ENCODE data around the gene SPTBN5.

SPTBN5 gene

DNA sequence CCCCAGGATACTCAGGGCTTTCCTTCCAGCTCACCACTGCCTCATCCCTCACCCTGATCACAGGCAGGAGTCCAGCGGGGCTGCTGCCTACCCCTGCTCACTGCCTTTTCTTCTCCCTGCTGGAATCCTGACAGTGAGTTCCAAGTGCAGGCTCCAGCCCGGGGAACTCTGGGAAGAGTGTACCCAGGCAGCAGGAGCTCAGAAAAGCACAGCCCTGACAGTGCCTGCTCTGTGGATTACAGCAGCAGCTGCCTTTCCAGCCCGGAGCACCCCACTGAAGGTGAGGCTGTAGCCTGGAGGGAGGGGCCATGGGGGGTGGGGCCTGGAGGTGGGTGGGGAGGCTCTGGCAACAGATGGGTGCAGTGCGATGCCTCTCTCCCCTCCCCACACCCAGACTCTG, 72.0 kb downstream of the SPTBN5 start:
- no peak for DNase-seq

DNA sequence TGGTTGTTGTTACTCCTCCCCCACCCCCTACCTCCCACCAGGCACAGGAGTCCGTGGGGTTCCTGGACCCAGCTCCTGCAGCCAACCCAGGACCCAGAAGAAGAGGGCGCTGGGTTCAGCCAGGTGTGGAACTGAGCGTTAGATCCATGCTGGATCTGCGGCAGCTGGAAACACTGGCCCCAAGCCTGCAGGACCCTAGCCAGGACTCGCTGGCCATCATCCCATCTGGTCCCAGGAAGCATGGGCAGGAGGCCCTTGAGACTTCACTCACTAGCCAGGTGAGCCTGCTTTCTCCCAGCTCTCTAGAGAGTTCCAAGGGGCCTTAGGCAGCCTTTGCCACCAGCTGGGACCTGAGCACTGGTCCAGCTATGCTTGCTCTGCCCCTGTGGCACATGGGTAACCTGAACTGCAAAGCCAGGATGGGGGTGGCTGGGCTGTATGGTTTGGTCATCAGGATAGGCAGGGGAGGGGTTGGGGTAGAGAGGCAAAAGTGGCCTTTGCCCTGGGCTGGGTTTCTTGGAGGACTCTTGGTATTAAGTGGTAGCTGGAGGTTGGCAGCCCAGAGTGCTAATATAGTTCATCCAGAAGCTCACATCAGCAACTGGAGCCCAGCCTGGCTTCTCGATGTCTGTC, 72.9 kb downstream of the SPTBN5 start:
- DNase-seq = no peak

DNA sequence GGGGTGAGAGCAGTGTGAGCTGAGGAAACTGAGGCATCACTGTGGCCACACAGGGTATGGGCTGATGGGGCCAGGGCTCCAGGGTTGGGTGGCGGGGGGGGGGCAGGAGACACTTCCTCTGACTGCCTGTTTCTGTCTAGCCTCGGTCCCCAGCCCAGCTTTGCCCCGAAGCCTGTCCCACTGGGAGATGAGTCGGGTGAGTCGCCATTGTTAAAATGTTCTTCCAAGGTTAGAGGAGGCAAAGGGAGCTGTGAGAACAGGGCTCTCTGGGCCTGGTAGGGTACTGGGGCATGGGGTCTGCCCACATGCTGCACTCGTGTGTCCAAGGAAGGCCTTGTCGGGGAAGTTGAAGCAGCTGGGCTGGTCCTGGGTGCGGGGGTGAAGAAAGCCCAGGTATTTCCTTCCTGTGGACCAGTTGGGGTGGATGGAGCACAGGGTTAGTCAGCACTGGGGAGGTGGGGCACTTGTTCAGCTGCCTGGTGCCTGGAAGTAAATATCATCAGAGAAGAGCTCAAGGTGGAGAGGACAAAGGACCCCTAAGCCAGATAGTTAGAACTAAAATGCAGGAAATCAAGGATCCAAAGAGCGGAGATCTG, 74.3 kb downstream of the SPTBN5 start:
- no peak for DNase-seq

DNA sequence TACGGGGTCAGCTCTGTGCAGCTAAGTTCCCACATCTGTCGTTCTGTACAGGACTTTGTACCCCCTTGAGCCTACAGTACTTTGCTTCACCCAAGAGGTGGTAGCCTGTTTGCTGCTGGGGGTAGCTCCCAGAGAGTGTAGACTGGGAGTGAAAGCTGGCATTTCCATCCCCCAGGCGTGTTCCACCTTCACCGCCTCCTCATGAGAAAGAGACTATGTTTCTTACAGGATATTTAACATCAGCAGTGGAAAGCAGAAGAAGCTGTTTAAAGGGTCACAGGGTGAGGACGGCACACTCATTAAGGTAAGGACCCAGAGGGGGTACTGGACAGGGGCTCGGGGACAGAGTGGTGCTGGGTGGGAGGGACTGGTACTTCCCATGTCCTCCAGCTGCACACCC, 76.1 kb downstream of the SPTBN5 start:
- no peak for DNase-seq

DNA sequence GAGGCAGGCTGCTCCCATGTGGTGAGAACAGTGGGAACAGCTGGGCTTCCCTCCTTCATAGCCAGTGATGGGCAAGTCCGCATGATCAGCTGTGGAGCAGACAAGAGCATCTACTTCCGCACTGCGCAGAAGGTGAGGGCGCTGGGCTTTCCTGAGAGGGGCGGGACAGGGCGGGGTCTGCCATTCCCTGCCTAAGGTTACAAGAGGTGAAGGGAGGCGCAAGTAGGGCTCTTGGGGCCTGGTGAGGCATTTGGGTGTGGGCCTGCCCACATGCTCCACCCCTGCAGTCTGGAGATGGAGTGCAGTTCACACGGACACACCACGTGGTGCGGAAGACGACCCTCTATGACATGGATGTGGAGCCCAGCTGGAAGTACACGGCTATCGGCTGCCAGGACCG, 76.5 kb downstream of the SPTBN5 start:
- DNase-seq = no peak

DNA sequence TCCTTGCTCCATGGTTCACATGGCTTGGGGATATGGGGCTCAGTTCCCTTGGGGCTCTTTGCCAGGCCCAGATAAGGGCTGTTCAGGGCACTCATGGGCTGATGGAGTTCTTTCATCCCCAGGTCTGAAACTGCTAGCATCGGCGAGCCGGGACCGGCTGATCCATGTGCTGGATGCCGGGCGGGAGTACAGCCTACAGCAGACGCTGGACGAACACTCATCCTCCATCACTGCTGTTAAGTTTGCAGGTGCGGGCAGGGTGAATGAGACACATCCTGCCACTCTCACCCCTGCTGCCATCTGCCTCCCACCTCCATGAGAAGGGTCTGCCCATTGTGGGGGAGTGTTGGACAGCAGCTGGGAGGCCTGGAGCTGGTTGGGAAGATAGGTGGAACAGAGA, 77.1 kb downstream of the SPTBN5 start:
- no peak for DNase-seq

DNA sequence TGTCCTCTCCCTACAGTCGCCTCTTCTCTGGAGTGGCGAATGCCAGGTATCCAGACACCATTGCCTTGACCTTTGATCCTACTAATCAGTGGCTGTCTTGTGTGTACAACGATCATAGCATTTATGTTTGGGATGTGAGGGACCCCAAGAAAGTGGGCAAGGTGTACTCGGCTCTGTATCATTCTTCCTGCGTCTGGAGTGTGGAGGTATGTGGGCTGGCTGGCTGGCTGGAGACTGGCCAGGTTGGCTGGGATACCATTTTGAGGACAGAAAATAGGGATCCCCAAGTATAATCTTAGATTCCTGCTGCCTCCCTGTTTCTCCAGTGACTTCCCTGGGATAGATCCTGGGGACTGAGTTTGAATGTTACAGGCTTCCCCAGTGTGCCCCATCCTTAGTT, 79.3 kb downstream of the SPTBN5 start:
- no peak for DNase-seq

DNA sequence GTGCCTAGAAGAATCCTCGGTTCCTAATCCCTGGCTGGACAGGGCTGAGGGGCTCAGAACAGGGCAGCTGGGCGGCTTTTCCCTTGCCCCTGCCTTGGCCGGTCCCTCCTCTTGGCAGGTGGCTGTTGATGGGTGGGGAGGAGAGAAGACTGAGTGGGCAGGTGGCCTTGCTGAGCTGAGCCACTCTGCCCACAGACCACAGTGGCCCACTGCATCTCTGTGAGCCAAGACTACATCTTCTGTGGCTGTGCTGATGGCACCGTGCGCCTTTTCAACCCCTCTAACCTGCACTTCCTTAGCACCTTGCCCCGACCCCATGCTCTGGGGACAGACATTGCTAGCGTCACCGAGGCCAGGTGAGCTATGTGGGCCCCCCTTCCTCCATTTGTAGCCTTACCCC, 80.4 kb downstream of the SPTBN5 start:
- DNase-seq = no peak

DNA sequence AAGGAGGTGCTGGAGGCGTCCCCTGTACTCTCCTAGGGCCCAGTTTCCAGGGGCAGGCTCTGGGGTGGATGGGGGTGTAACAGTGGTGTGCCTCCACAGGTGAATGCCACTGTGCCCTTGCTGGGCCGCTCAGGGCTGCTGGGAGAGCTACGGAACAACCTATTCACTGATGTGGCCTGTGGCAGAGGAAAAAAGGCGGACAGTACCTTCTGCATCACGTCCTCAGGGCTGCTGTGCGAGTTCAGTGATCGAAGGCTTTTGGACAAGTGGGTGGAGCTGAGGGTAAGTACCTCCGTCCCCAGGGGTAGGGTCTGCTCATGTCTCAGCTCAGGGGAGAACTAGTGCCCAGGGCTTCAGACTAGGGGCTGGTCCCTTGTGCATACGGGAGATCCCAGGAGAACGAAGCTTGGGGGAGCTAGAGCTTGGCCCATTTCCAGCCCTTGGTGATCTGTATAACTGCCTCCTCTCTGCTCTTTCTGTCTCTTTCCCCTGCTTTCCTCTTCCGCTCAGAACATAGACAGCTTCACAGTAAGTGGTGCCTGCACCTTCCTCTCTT, 81.0 kb downstream of the SPTBN5 start:
- DNase-seq = no peak

DNA sequence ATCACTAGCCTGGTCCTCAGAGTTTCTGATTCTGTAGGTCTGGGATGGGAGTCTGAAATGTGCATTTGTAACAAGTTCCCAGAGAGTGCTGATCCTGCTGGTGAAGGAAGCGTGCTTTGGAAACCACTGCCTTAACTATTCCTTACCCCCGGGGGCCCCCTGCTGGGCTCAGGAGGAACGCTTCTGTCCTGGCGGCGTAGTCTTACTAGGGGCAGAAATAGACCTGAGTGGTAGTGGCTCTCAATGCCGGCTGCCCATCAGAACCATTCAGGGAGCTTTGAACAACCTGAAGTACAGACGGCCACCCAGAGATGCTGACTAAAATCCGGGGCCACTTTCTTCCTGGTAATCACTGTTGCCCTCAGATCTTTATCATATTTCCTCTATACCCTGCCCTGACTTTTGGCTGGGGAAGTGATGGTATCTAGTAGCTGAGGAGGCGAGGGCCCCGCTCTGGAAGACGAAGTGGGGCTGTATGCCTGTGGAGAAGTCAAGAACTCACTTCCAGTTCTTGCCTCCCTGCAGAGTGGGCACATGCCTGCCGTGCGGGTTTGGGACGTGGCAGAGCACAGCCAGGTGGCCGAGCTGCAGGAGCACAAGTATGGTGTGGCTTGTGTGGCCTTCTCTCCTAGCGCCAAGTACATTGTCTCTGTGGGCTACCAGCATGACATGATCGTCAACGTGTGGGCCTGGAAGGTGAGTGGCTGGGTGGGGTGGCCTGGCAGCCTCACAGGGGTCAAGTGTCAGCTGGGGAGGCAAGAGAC, 82.2 kb downstream of the SPTBN5 start:
- peak; percentile 52 for DNase-seq

DNA sequence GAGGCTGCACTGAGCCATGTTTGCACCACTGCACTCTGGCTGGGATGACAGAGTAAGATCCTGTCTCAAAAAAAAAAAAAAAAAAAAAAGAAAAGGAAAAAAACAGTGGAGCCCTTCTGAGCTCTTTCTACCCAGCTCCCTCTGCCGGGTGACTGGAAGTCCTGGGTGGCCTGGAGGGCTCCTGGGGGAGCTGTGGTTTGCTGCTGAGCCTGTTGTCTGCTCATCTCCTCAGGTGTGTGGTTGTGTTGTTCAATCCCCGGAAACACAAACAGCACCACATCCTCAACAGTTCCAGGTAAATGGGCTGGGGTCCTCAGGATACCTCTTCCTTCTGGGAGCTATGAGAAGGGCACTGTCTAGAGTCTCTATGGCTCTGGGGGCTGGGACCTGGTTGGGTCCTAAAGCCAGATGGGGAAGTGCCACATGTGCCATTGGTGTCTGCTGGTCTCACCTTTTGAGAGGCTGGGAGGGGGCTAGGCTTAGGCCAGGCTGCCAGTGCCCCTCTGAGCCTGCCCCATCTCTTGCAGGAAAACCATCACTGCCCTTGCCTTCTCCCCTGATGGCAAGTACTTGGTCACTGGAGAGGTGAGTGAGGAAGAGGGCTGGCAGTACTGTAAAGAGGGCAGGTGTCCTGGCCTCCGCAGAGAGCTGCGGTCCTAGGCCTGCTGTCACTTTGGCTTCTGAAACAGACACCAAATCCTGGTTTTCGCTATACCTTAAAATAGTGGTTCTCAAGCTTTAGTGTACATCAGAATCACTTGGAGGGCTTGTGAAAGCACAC, 83.0 kb downstream of the SPTBN5 start:
- DNase-seq = no peak

DNA sequence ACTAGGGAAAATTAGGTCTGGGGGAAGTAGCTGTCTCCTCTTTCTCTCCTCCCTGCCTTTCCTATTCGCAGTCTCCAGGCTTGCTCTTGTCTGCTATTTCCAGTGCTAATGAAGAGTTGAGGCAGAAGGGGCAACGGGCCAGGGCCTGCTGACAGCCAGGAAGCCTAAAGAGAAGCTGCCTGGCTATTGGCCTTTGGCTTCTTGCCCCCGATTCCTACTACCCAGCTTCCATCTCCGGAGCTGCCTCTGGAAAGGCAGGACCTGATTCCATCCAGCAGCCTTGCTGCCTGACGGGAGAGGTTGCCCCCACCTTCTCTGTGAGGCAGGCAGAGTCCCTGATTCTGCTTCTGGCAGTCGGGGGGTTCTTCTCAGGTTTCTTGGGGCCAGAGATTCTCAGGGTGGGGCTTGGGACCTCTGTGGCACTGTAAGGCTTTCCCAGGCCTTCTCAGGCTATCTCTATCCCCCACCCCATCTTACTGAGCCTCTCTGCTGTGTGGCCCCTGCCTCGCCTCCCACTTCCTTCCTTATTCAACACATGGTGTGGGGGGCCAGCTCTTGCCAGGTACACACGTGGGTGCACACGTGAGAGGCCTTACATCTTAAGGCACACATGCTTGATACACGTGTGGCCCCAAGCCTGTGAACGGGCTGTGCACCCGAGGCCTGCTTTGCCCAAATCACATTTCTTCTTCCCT, 84.2 kb downstream of the SPTBN5 start:
- no peak for DNase-seq

DNA sequence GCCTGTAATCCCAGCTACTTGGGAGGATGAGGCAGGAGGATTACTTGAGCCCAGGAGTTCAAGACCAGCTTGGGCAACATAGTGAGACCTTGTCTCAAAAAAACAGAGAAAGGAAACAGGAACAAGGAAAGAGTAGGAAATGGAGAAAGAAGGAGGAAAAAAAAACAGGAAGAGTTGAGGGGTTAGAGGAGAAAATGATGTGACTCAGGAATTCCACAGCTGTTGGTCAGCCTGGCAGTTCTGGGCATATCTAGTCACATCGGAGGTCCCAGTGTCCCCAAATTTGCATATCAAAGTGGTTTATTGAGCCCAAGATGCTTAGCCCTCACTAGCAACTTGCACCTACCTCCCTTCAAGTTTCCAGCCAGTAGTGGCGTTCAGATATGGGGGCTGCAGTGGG, 84.7 kb downstream of the SPTBN5 start:
- DNase-seq = no peak

DNA sequence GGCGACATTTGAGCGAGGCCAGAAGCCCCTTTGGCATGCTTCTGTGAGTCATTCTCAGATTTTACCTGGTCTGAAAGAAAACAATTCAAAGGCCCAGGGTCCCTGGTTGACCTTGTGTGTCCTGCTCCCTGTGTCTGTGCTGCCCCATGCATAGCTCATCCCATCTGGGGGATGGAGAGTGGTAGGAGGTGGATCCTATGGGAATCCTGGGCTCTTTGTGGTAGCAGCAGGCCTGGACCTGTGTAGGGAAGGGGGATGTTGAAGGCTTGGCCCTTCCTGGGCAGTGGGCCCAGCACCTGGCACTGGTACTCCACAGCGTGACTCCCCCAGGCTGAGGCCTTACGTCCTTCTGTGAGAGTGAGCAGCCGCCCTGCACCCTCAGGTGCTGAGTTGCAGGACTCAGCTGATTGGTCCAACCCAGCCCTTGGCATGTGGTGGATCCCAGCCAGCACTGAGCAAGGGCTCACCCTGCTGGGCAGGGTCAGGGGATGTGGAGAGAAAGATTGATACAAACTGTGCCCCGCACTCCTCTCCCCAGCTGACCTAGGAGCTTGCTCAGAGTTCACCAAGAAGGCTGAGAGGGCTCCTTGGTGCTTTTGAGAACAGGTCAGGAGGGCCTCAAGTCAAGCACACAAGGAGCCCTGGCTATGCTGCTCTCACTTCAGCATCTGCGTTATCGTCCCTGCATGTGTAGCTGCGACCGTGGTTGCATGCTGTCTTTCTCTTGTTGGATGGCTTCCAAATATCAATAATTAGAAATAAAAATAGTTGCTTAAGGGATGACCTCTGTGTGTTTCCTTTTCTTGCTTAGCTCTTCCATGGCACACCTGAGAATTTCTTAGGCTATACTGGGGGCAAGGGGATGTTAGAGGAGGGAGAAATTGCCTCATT, 87.3 kb downstream of the SPTBN5 start:
- DNase-seq = peak; percentile 20

DNA sequence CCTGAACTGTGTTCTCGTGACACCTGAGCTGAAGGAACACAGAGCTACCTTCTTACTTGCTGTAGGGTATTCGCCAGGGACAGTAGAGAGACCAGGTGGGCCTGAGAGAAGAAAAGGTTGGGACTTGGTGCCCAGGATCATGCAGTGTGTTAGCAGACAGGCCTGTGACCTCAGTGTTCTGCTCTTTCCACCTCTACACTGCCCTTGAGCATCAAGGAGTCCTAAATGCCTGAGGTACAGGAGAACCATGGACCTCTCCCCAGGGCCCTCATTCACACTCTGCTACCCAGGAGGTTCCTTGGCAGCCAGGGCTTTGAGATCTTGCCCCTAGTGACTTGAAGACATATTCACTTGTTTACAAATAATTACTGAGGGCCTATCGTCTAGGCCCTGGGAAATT, 88.1 kb downstream of the SPTBN5 start:
- DNase-seq = no peak

DNA sequence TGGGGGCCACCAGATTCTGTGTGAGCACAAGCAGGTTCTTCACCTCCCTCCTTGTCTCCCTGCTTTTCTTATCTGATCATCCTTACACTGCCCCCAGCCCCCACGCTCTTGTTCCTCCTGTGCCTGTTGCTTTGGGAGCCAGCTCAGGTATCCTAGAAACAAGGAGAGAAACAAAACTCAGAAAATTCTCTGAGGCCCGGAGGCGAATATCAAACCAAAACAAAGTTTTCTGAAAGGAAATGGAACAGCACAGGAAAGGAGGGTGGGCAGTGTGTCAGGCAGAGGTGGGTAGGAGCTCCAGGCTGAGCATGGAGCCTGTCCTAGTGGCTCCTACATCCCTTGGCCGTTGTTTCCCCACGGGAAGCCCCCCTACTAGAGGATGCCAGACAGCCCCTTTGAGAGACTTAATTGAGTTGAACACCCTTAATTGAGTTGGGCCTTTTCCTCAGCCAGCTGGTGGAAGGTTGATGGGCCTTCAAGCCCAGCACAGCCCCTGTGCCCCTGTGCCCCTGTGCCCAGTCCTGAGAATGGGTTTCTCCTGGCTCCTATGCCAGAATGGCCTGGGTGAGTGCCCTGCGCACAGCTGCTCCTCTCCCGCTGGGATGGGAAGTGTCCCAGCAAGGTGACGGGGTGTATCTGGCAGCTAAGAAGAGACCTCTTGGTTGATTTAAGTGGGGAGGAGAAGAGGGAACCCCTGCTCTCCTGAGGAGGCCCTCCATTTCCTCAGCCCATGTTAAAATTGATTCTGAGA, 88.8 kb downstream of the SPTBN5 start:
- DNase-seq = no peak

DNA sequence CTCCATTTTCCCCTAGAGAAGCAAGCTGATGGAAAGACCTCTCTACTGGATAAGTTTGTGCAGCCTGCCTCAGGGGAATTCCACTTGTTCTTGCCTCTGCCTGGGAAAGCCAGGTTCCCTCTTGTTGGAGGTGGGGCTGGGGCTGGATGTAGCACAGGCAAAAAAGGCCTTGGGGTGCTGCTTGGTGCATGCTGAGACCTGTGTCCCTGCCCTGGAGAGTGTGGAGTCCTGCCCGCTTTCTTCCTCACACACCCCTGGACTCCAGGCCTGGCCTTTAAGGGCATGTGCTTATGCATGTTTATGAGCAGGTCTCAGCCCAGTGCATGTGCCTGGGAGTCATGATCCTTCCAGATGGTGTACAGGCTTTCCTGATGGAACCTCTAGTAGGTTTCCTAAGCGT, 89.5 kb downstream of the SPTBN5 start:
- no peak for DNase-seq

DNA sequence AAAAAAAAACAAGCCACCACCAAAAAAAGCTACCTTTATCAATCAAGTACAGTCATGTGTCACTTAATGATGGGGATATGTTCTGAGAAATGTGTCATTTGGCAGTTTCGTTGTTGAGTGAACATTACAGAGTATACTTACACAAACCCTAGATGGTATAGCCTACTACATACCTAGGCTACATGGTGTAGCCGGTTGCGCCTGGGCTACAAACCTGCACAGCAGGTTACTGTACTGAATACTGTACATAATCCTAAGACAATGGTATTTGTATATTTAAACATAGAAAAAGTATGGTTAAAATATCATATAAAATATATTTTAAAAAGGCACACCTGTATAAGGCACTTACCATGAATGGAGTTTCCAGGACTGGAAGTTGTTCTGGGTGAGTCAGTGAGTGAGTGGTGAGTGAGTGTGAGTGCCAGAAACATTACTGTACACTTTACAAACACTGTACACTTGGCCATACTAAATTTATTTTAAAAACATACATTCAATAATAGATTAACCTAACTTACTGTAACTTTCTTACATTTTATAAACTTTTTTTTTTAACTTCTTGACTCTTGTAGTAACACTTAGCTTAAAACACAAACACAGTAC, 91.9 kb downstream of the SPTBN5 start:
- DNase-seq = no peak

DNA sequence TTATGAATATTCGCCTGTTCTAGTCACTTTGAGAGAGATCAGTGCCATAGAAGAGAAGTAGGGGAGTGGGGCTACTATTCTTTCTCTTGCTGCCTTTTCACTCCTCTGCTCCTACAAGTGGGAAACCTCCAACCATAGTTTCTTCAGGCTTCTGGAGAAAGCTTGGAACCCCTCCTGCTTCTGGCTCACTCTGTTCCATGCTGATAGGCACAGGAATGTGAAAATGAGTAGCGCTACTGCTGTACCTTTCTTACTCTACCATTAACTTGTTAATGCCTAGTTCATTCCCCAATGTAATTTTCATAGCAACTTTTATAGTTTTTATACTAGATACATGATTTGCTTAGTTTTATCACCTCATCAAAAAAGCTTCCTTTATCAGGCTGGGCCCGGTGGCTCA, 92.7 kb downstream of the SPTBN5 start:
- no peak for DNase-seq

DNA sequence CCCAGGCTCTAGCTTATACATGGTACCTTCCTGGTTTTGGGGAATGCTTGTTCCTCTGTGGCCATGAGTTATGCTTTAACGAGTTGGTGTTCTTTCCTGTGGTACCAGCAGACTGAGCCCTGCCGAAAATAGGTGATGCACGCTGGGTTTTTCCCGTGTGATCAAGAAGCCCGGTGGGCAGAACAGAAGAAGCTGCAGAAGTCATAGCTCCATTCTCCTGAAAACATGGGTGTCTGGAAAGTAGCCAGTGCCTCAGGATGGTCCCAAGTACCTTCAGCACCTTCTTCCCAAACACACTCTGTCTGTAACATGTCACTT, 94.4 kb downstream of the SPTBN5 start:
- DNase-seq = no peak

All from COR-L47 (cell line).